SU-DHL-6 (cell line): ENCODE measurements around the gene CD209.

Experiments used
- H2AFZ ChIP-seq: fragments of 200-600 bp; sonication (generic); 2 replicates; pipeline ENCODE4 v1.6.1; 2014; ENCODE audit warnings: low read depth, mild to moderate bottlenecking, moderate library complexity, mixed read lengths, antibody characterized with exemption, low read length; ENCODE audit not compliant: severe bottlenecking
- H3F3A ChIP-seq: fragments of 200-600 bp; shearing (Covaris generic); 2 replicates; pipeline ENCODE4 v1.6.0; 2016; ENCODE audit warnings: antibody characterized with exemption, mild to moderate bottlenecking; ENCODE audit not compliant: insufficient read depth
- H3K27ac ChIP-seq: fragments of 200-600 bp; sonication (generic); 2 replicates; pipeline ENCODE4 v1.5.1; 2016; ENCODE audit warnings: low read depth, mild to moderate bottlenecking, low read length, moderate library complexity, mixed read lengths
- H3K27me3 ChIP-seq: fragments of 200-600 bp; sonication (generic), shearing (Covaris generic); 2 replicates; pipeline ENCODE4 v1.6.0; 2014; ENCODE audit warnings: mild to moderate bottlenecking, low read length
- H3K36me3 ChIP-seq: fragments of 200-600 bp; sonication (generic); 2 replicates; pipeline ENCODE4 v1.6.1; 2014; ENCODE audit warnings: mild to moderate bottlenecking, low read length, mixed read lengths
- H3K4me2 ChIP-seq: fragments of 300-600, 200-600 bp; shearing (Covaris generic), sonication (generic); 2 replicates; pipeline ENCODE4 v1.6.0; 2014; ENCODE audit warnings: low read length, low read depth, mild to moderate bottlenecking; ENCODE audit not compliant: poor library complexity, severe bottlenecking
- H3K4me3 ChIP-seq: fragments of 200-600 bp; sonication (generic); 2 replicates; pipeline ENCODE4 v1.5.1; 2014; ENCODE audit warnings: antibody characterized with exemption, low read length, mild to moderate bottlenecking, mixed read lengths; ENCODE audit not compliant: insufficient read depth, poor library complexity, severe bottlenecking
- H3K79me2 ChIP-seq: fragments of 200-600 bp; sonication (generic); 2 replicates; pipeline ENCODE4 v1.6.1; 2014; ENCODE audit warnings: mild to moderate bottlenecking, low read length, moderate library complexity; ENCODE audit not compliant: insufficient read depth
- H3K9ac ChIP-seq: fragments of 200-600 bp; sonication (generic); 2 replicates; pipeline ENCODE4 v1.7.0; 2014; ENCODE audit warnings: mild to moderate bottlenecking, low read length
- H3K9me2 ChIP-seq: fragments of 200-600 bp; sonication (generic); replicated peaks from 2 replicates; pipeline ENCODE4 v1.6.1; 2014; ENCODE audit warnings: low read length; ENCODE audit not compliant: insufficient read depth
- H3K9me3 ChIP-seq: fragments of 200-600 bp; sonication (generic); 2 replicates; pipeline ENCODE4 v1.6.1; 2014; ENCODE audit warnings: low read length, mixed read lengths; ENCODE audit not compliant: insufficient read depth
- H4K20me1 ChIP-seq: fragments of 200-600 bp; sonication (generic); 2 replicates; pipeline ENCODE4 v1.6.1; 2014; ENCODE audit warnings: low read depth, mild to moderate bottlenecking, antibody characterized with exemption, low read length, moderate library complexity, mixed read lengths
- CTCF ChIP-seq: fragments of 200-600 bp; sonication (generic); IDR thresholded peaks from one replicate; pipeline ENCODE4 v1.5.1; 2017; ENCODE audit warnings: antibody characterized with exemption, mild to moderate bottlenecking, low read length, moderate library complexity; ENCODE audit not compliant: insufficient read depth, poor library complexity, severe bottlenecking
- EZH2phosphoT487 ChIP-seq: fragments of 200-600 bp; sonication (generic), shearing (Covaris generic); conservative IDR thresholded peaks from 2 replicates; pipeline ENCODE4 v1.6.1; 2018; ENCODE audit warnings: mild to moderate bottlenecking, antibody characterized with exemption, low read length, moderate library complexity, mixed read lengths

CD209 gene

GRCh38 chr19:7706188-7706954 is 41.0 kb downstream of the CD209 start:
- no peak overlapping the region for H2AFZ ChIP-seq

GRCh38 chr19:7705387-7706187 is 41.7 kb downstream of the CD209 start:
- Histone ChIP-seq H3K9ac (no peak overlapping the region), H2AFZ (no peak overlapping the region), H3K4me3 (no peak overlapping the region), H3F3A (no peaks in the 10 kb centered on the region), H3K36me3 (no peaks in the 10 kb centered on the region), H3K9me3 (no peaks in the 10 kb centered on the region), H3K27ac (no peak overlapping the region), H3K79me2 (no peaks in the 10 kb centered on the region), H3K9me2 (no peaks in the 10 kb centered on the region), H3K4me2 (no peak overlapping the region), H4K20me1 (no peaks in the 10 kb centered on the region), H3K27me3 (no peaks in the 10 kb centered on the region)
- no peak for TF ChIP-seq CTCF
- TF ChIP-seq EZH2phosphoT487, result no peak

More at GRCh38 chr19:7706188-7706954, 41.0 kb downstream of the CD209 start:
- Histone ChIP-seq H3K9ac (no peak overlapping the region), H3F3A (no peaks in the 10 kb centered on the region), H3K79me2 (no peaks in the 10 kb centered on the region), H3K4me3 (no peak overlapping the region), H3K27me3 (no peaks in the 10 kb centered on the region), H3K4me2 (no peak overlapping the region), H4K20me1 (no peaks in the 10 kb centered on the region), H3K9me3 (no peaks in the 10 kb centered on the region), H3K36me3 (no peaks in the 10 kb centered on the region), H3K9me2 (no peaks in the 10 kb centered on the region), H3K27ac (no peak overlapping the region)
- no peak for TF ChIP-seq CTCF
- TF ChIP-seq EZH2phosphoT487, result no peak

- H3K4me3 ChIP-seq, result no peak overlapping the region
- no peaks in the 10 kb centered on the region for H3K9me3 ChIP-seq
- H3K9me2 ChIP-seq, result no peaks in the 10 kb centered on the region
- no peak overlapping the region for H3K27ac ChIP-seq
- H3K79me2 ChIP-seq, result no peaks in the 10 kb centered on the region
- H3F3A ChIP-seq, result no peaks in the 10 kb centered on the region
- H4K20me1 ChIP-seq, result no peaks in the 10 kb centered on the region
- TF ChIP-seq EZH2phosphoT487, result no peak
- H2AFZ ChIP-seq, result no peak overlapping the region
- no peak overlapping the region for H3K9ac ChIP-seq
- H3K27me3 ChIP-seq, result no peaks in the 10 kb centered on the region
- H3K36me3 ChIP-seq, result no peaks in the 10 kb centered on the region
- H3K4me2 ChIP-seq, result no peak overlapping the region
Measured at GRCh38 chr19:7704280-7705060, 42.9 kb downstream of the CD209 start.
